Ovary (tissue), 9 donors: ENCODE data around the gene MTHFD1L. TPM values are rescaled to one million over a fixed set of nuclear protein-coding genes. Genes with fewer than 3 reads are reported as not detected.
A peak's percentile ranks its signal among the peaks of the same experiment; 100 is the strongest.

Experiments used
- DNase-seq, 5 donors: peaks; one replicate each; pipeline ENCODE4 v3.0.0-alpha.2; 2019 to 2020
- H3K27ac ChIP-seq, 2 donors: fragments of 200-600 bp; one replicate each; pipeline versions ENCODE4 v1.5.1 to v1.8.0; 2019 to 2022
- H3K27me3 ChIP-seq: fragments of 200-600 bp; one replicate; pipeline ENCODE4 v1.8.0; 2022
- H3K36me3 ChIP-seq: fragments of 200-600 bp; sonication (generic); one replicate; pipeline ENCODE4 v1.5.1; 2019
- H3K4me1 ChIP-seq: one replicate; pipeline ENCODE4 v1.8.1; 2013; ENCODE audit warnings: mild to moderate bottlenecking, moderate library complexity; ENCODE audit not compliant: insufficient read depth
- H3K4me3 ChIP-seq: fragments of 200-600 bp; sonication (generic); one replicate; pipeline ENCODE4 v1.5.1; 2017
- H3K9me3 ChIP-seq, 2 donors: fragments of 200-600 bp in 1 of 2; sonication (generic) in 1 of 2; one replicate each; pipeline versions ENCODE4 v1.5.1 to v1.8.1; 2013 to 2019; ENCODE audit warnings: mild to moderate bottlenecking in 1 of 2, moderate library complexity in 1 of 2
- CTCF ChIP-seq, 3 donors: fragments of 450-650 bp in 2 of 3; fragments of 200-600 bp in 1 of 3; IDR thresholded peaks; one replicate each; pipeline versions ENCODE4 v1.5.1 to v1.8.0; 2016 to 2022; ENCODE audit warnings: antibody characterized with exemption in 3 of 3, mild to moderate bottlenecking in 1 of 3
- EP300 ChIP-seq: sonication (generic); formaldehyde crosslinking; IDR thresholded peaks from one replicate; pipeline ENCODE4 v1.6.1; 2017; ENCODE audit warnings: antibody characterized with exemption
- POLR2A ChIP-seq: fragments of 450-650 bp; IDR thresholded peaks from one replicate; pipeline ENCODE4 v1.6.1; 2017; ENCODE audit warnings: antibody characterized with exemption, mild to moderate bottlenecking, moderate library complexity
- WGBS, 3 donors: extraction: QIAGEN DNeasy Blood & Tissue Kit in 1 of 3; methylation state at CpG; one replicate each; pipeline versions ENCODE4 v1.1.5 to v1.1.7; 2013 to 2017; 5-methylcytosine and 5-hydroxymethylcytosine counted together
- intact Hi-C, 4 donors: fragments of 100-400 bp; cut with DNase I; formaldehyde crosslinking; loops; one replicate each; pipeline versions ENCODE4 v1.11.0 to v1.15.1; 2022 to 2023
- polyA plus RNA-seq, 2 donors: library from polyadenylated mRNA; stranded (reverse); fragments of 200-250 nt in 1 of 2; fragments of 350-450 nt in 1 of 2; fragmentation: Illumina TruSeq in 1 of 2; extraction: RNeasy Lipid Tissue Mini Kit (QIAGEN cat#74804) in 1 of 2; gene quantifications; one replicate each; pipeline ENCODE4 v1.2.3, GENCODE V29; 2013 to 2014
- total RNA-seq, 7 donors: library from RNA; depleted of rRNA in 2 of 7; stranded (reverse); fragments of >200 nt in 2 of 7; fragmentation: NEBNext Ultra II Directional in 3 of 7; extraction: Animal tissue kit (Norgen Biotek cat#: 25700) in 3 of 7; gene quantifications; one replicate each; pipeline versions ENCODE4 v1.1.0 to v1.2.4, GENCODE V29; 2016 to 2023
- donor health status: DM: no; HTN: no; CAD: no; lungs with moderate emphysema.
- donor health status: DM: no; HTN: no; CAD: no.
- donor health status: Bipolar disorder and iron deficiency.
- donor health status: DM: yes; HTN: yes; CAD: no.
- donor health status: DM: no; HTN: no; CAD: no.
- donor health status: DM: yes; HTN: yes; CAD: no.

MTHFD1L gene
- total and polyA plus RNA-seq, 9 donors: 13.0 to 91.1 (median 23.6) TPM

GRCh38 chr6:151137542-151137941 lies 272.0 kb downstream of the MTHFD1L start:
- intact Hi-C loops: no loop called here
- peak overlapping the region in 1 of 2 donors; percentile 71 for H3K27ac ChIP-seq
- DNase-seq: no peak

DNA sequence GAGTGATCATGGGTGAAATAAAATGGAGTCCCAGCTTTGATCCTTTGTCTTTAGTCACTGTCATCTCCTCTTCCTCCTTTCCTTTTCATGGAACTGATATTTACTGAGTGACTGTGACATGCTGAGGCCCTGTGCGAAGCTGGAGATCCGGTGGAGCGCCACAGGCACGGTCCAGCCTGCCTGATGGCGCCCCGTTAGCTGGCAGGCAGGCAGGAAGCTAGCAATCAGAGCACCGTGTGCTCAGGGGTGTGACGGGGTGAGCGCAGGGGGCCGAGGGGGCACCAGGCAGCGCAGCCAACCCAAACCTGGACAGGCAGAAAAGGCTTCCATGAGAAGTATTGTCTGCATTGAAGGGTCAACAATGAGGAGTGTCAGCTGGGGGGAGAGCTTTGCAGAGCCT lies 274.0 kb downstream of the MTHFD1L start:
- Histone ChIP-seq H3K4me1 (peaks cover 16% of the 10 kb centered on the region), H3K9me3 (no peaks in the 10 kb centered on the region), H3K27ac (no peak overlapping the region), H3K27me3 (no peaks in the 10 kb centered on the region), H3K4me3 (no peak overlapping the region), H3K36me3 (no peaks in the 10 kb centered on the region)
- 88 to 90% (median 89%) methylated on average over 11 of the region's 11 CpGs for WGBS, 3 donors
- DNase-seq: no peak
- TF ChIP-seq CTCF (IDR thresholded peaks at IDR 0.05): no peak
- no peak for TF ChIP-seq POLR2A
- no peak for TF ChIP-seq EP300
- intact Hi-C loops: no loop called here

More at GRCh38 chr6:151137542-151137941, 272.0 kb downstream of the MTHFD1L start:
- Histone ChIP-seq H3K36me3 (no peaks in the 10 kb centered on the region), H3K27me3 (no peaks in the 10 kb centered on the region), H3K4me3 (no peak overlapping the region), H3K9me3 (no peaks in the 10 kb centered on the region), H3K4me1 (peaks cover 10% of the 10 kb centered on the region)
- TF ChIP-seq CTCF (IDR thresholded peaks at IDR 0.05) (no peak), EP300 (no peak), POLR2A (no peak)
- 84 to 90% (median 87%) methylated on average over 6 of the region's 6 CpGs for WGBS, 3 donors

GRCh38 chr6:151140767-151141166 lies 275.3 kb downstream of the MTHFD1L start:
- Histone ChIP-seq H3K27ac (no peak overlapping the region), H3K4me1 (peaks cover 16% of the 10 kb centered on the region), H3K4me3 (no peak overlapping the region), H3K9me3 (no peaks in the 10 kb centered on the region), H3K27me3 (no peaks in the 10 kb centered on the region), H3K36me3 (no peaks in the 10 kb centered on the region)
- intact Hi-C loops: no loop called here
- WGBS, 3 donors: 16 to 22% (median 20%) methylated on average over 3 of the region's 3 CpGs
- TF ChIP-seq CTCF (IDR thresholded peaks at IDR 0.05): no peak
- TF ChIP-seq EP300: no peak
- no peak for TF ChIP-seq POLR2A
- no peak for DNase-seq

DNA sequence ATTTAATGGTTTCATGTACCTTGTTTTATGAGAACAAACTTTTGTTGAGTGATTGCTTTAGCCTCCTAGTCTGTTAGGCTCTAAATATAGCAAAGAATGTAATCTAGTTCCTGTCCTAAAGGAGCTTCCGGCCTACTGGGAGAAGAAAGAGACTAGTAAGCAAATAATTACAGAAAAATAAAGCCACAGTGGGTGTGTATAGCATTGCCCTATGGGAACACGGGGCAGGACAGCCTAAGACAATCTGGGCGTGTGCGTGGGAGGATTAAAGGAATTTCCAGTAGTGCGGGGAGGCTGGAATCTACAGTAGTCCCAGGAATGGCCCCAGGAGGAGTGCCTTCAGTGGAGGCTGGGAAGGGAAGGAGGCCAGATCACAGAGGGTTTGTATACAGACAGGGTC lies 276.2 kb downstream of the MTHFD1L start:
- peaks cover 16% of the 10 kb centered on the region for H3K4me1 ChIP-seq
- H3K27me3 ChIP-seq: no peaks in the 10 kb centered on the region
- H3K36me3 ChIP-seq: no peaks in the 10 kb centered on the region
- intact Hi-C loops: no loop called here
- no peak for TF ChIP-seq EP300
- H3K4me3 ChIP-seq: no peak overlapping the region
- H3K9me3 ChIP-seq: no peaks in the 10 kb centered on the region
- DNase-seq: peak in 3 of 5 donors; percentile 35 to 65 (median 37)
- WGBS, 3 donors: 7 to 14% (median 8%) methylated on average over 5 of the region's 5 CpGs
- H3K27ac ChIP-seq: no peak overlapping the region

- TF ChIP-seq CTCF (IDR thresholded peaks at IDR 0.05): no peak
- no peak for TF ChIP-seq POLR2A
- no peak for TF ChIP-seq EP300
- Histone ChIP-seq H3K36me3 (no peaks in the 10 kb centered on the region), H3K4me1 (peaks cover 19% of the 10 kb centered on the region), H3K4me3 (no peak overlapping the region), H3K27me3 (no peaks in the 10 kb centered on the region), H3K9me3 (no peaks in the 10 kb centered on the region), H3K27ac (no peak overlapping the region)
- DNase-seq: no peak
- WGBS, 3 donors: 82 to 95% (median 92%) methylated on average over 5 of the region's 5 CpGs
- intact Hi-C loops: no loop called here
These were observed 277.2 kb downstream of the MTHFD1L start for GRCh38 chr6:151142676-151143075.
